HCT116 (cell line): ENCODE data around the gene RBFOX2. TPM values are rescaled to one million over a fixed set of nuclear protein-coding genes. Genes with fewer than 3 reads are reported as not detected.

Experiments
- ATAC-seq: fragments of 200-7000 bp; cut with Tn5 transposase; 2 replicates; pipeline ENCODE4 v1.9.1; 2020; ENCODE audit warnings: mild to moderate bottlenecking, moderate library complexity
- BruUV-seq: library from RNA; stranded (reverse); fragments of 400-500 nt; replicated peaks from 2 replicates; lab custom pipeline; 2021; lab: Mats Ljungman, UMichigan
- CTCF ChIA-PET: fragments of 300-600 bp; sonication (Branson Sonifier 250); formaldehyde crosslinking; loops from one replicate; lab custom pipeline; 2021; ENCODE audit warnings: antibody characterized with exemption; lab: Charles Lee
- POLR2A ChIA-PET: fragments of 300-600, 350-600 bp; sonication (Branson Sonifier 250); formaldehyde crosslinking; loops from one replicate; lab custom pipeline; 2021; ENCODE audit warnings: antibody characterized with exemption; lab: Charles Lee
- RAD21 ChIA-PET, 2 experiments: fragments of 300-600 bp; sonication (Branson Sonifier 250); formaldehyde crosslinking; loops; one replicate each; lab custom pipeline; 2023; ENCODE audit warnings: low total read pairs in 2 of 2; ENCODE audit not compliant: uncharacterized antibody in 2 of 2, unreplicated experiment in 2 of 2, low non-redundant PET in 1 of 2; lab: Charles Lee
- DNase-seq: peaks from one replicate; pipeline ENCODE4 v3.0.0-alpha.2; 2010; ENCODE audit warnings: low read depth, low spot score
- H2AFZ ChIP-seq: fragments of 200-600 bp; shearing (Covaris generic), sonication (generic); 2 replicates; pipeline ENCODE4 v1.6.1; 2017; ENCODE audit warnings: low read depth, mixed run types, mixed read lengths, antibody characterized with exemption, low read length; ENCODE audit not compliant: poor library complexity, severe bottlenecking
- H3K27ac ChIP-seq: 2 replicates; pipeline ENCODE4 v1.5.1; 2012; ENCODE audit warnings: low read depth, low read length
- H3K27me3 ChIP-seq: fragments of 200-600 bp; sonication (generic); 2 replicates; pipeline ENCODE4 v1.6.1; 2016; ENCODE audit warnings: mixed run types, low read length, mixed read lengths; ENCODE audit not compliant: insufficient read depth
- H3K36me3 ChIP-seq, 2 experiments: fragments of 200-500 bp in 1 of 2; fragments of 200-600 bp in 1 of 2; sonication (Bioruptor generic) in 1 of 2; sonication (generic) in 1 of 2; 2 replicates each; pipeline versions ENCODE4 v1.5.1 to v1.6.1; 2014 to 2016; ENCODE audit warnings: low read length in 2 of 2, inconsistent platforms in 1 of 2, mixed read lengths in 1 of 2, mixed run types in 1 of 2; ENCODE audit not compliant: insufficient read depth in 2 of 2, control insufficient read depth in 1 of 2
- H3K4me1 ChIP-seq, 2 experiments: fragments of 200-600 bp in 1 of 2; sonication (generic) in 1 of 2; 2 replicates each; pipeline versions ENCODE4 v1.5.1 to v1.6.1; 2012 to 2017; ENCODE audit warnings: low read length in 2 of 2, inconsistent platforms in 1 of 2, mild to moderate bottlenecking in 1 of 2, mixed read lengths in 1 of 2, mixed run types in 1 of 2, moderate library complexity in 1 of 2; ENCODE audit not compliant: insufficient read depth in 2 of 2, control insufficient read depth in 1 of 2
- H3K4me2 ChIP-seq: fragments of 200-600 bp; sonication (generic); 2 replicates; pipeline ENCODE4 v1.6.1; 2017; ENCODE audit warnings: mixed run types, low read length, mixed read lengths
- H3K4me3 ChIP-seq, 2 experiments: fragments of 200-600 bp in 1 of 2; sonication (generic) in 1 of 2; replicated peaks in 1 of 2; 2 replicates each; pipeline ENCODE4 v1.5.1; 2011 to 2016; ENCODE audit warnings: low read length in 2 of 2, control low read depth in 1 of 2, low read depth in 1 of 2, mild to moderate bottlenecking in 1 of 2, mixed read lengths in 1 of 2, mixed run types in 1 of 2
- H3K79me2 ChIP-seq: fragments of 200-600 bp; sonication (generic); 2 replicates; pipeline ENCODE4 v1.6.1; 2017; ENCODE audit warnings: mild to moderate bottlenecking, mixed run types, low read length, moderate library complexity, mixed read lengths; ENCODE audit not compliant: insufficient read depth
- H3K9ac ChIP-seq: fragments of 200-600 bp; sonication (generic); 2 replicates; pipeline ENCODE4 v1.6.1; 2016; ENCODE audit warnings: low read length, mixed read lengths
- H3K9me2 ChIP-seq: fragments of 200-600 bp; sonication (generic), shearing (Covaris generic); 2 replicates; pipeline ENCODE4 v1.6.1; 2017; ENCODE audit warnings: mixed run types, mild to moderate bottlenecking, moderate library complexity; ENCODE audit not compliant: insufficient read depth
- H3K9me3 ChIP-seq, 2 experiments: fragments of 200-500 bp in 1 of 2; fragments of 200-600 bp in 1 of 2; sonication (Bioruptor generic) in 1 of 2; sonication (generic) in 1 of 2; 2 replicates each; pipeline ENCODE4 v1.6.1; 2014 to 2017; ENCODE audit warnings: low read length in 2 of 2, mixed read lengths in 2 of 2, inconsistent platforms in 1 of 2, low read depth in 1 of 2, mild to moderate bottlenecking in 1 of 2, mixed run types in 1 of 2, moderate library complexity in 1 of 2; ENCODE audit not compliant: control insufficient read depth in 1 of 2, insufficient read depth in 1 of 2
- H4K20me1 ChIP-seq: fragments of 200-600 bp; sonication (generic), shearing (Covaris generic); 2 replicates; pipeline ENCODE4 v1.6.1; 2017; ENCODE audit warnings: mixed run types, mild to moderate bottlenecking, moderate library complexity; ENCODE audit not compliant: insufficient read depth
- ATF3 ChIP-seq: IDR thresholded peaks from 2 replicates; pipeline ENCODE4 v1.6.1; 2012
- CEBPB ChIP-seq: IDR thresholded peaks from 2 replicates; pipeline ENCODE4 v1.6.1; 2012; ENCODE audit warnings: low read depth
- CTCF ChIP-seq, 3 experiments: fragments of 200-600 bp in 1 of 3; sonication (generic) in 1 of 3; IDR thresholded peaks in 2 of 3; conservative IDR thresholded peaks in 1 of 3; 2 replicates each; pipeline ENCODE4 v1.5.1; 2012 to 2017; ENCODE audit warnings: low read depth in 2 of 3, low read length in 2 of 3, antibody characterized with exemption in 1 of 3, borderline replicate concordance in 1 of 3, control low read depth in 1 of 3, mild to moderate bottlenecking in 1 of 3, mixed read lengths in 1 of 3, mixed run types in 1 of 3, moderate library complexity in 1 of 3; ENCODE audit not compliant: insufficient read depth in 1 of 3
- EGR1 ChIP-seq: IDR thresholded peaks from 2 replicates; pipeline ENCODE4 v1.6.1; 2012; ENCODE audit warnings: low read depth
- EZH2phosphoT487 ChIP-seq: fragments of 200-600 bp; IDR thresholded peaks from 2 replicates; pipeline ENCODE4 v1.6.1; 2018; ENCODE audit warnings: antibody characterized with exemption, borderline replicate concordance
- POLR2A ChIP-seq: IDR thresholded peaks from 2 replicates; pipeline ENCODE4 v1.7.0; 2011; ENCODE audit warnings: borderline replicate concordance; ENCODE audit not compliant: insufficient read depth, insufficient read length; ENCODE audit errors: extremely low read depth
- POLR2AphosphoS5 ChIP-seq: IDR thresholded peaks from 2 replicates; pipeline ENCODE4 v1.6.1; 2011; ENCODE audit warnings: mild to moderate bottlenecking, low read depth, low read length, moderate library complexity
- RAD21 ChIP-seq: IDR thresholded peaks from 2 replicates; pipeline ENCODE4 v1.6.1; 2012; ENCODE audit warnings: low read depth, mild to moderate bottlenecking
- REST ChIP-seq: IDR thresholded peaks from 2 replicates; pipeline ENCODE4 v1.6.1; 2012; ENCODE audit warnings: low read depth
- SRF ChIP-seq: IDR thresholded peaks from 2 replicates; pipeline ENCODE4 v1.6.1; 2012; ENCODE audit warnings: low read depth
- TCF7L2 ChIP-seq: IDR thresholded peaks from 2 replicates; pipeline ENCODE4 v1.7.0; 2011; ENCODE audit warnings: borderline replicate concordance, inconsistent platforms; ENCODE audit not compliant: insufficient read depth, insufficient read length; ENCODE audit errors: extremely low read depth
- ZNF274 ChIP-seq: fragments of 200-500 bp; sonication (Bioruptor generic); IDR thresholded peaks from 2 replicates; pipeline ENCODE4 v1.6.1; 2014; ENCODE audit warnings: mild to moderate bottlenecking, low read depth, low read length, inconsistent platforms
- intact Hi-C: fragments of 100-400 bp; cut with micrococcal nuclease; formaldehyde crosslinking; loops from 2 replicates; pipeline ENCODE4 v1.10.0; 2022
- total RNA-seq: library from RNA; stranded (reverse); gene quantifications from one replicate; pipeline ENCODE4 v1.2.1, GENCODE V29; 2021; ENCODE audit not compliant: unreplicated experiment

Gene RBFOX2
- total RNA-seq, 1 experiment from 2014 or later: 83.9 TPM

- TF ChIP-seq ATF3: no peak
- TF ChIP-seq ZNF274: no peak
- no peak for TF ChIP-seq CTCF (IDR thresholded peaks at IDR 0.05 in 2 of 3, conservative IDR thresholded peaks at IDR 0.05 in 1 of 3; ENCODE audit: borderline replicate concordance in 1 of 3, insufficient read depth in 1 of 3, low read depth in 2 of 3, low read length in 2 of 3)
- TF ChIP-seq RAD21: no peak
- no peak for TF ChIP-seq TCF7L2
- no peak for TF ChIP-seq SRF
- no peak for TF ChIP-seq CEBPB
- no peak for TF ChIP-seq EGR1
- TF ChIP-seq POLR2A: no peak
- TF ChIP-seq POLR2AphosphoS5: no peak
- TF ChIP-seq REST: no peak
- no peak for TF ChIP-seq EZH2phosphoT487
- no peak for DNase-seq
- RAD21 ChIA-PET: no interaction called here
- Histone ChIP-seq H3K4me1 (peaks cover 12 to 26% of the 10 kb centered on the region in 2 experiments; a peak in 3 of 4 replicates), H3K79me2 (peaks cover 87% of the 10 kb centered on the region), H3K4me3 (no peak overlapping the region), H3K27ac (no peak overlapping the region), H3K27me3 (no peaks in the 10 kb centered on the region), H2AFZ (no peak overlapping the region), H3K4me2 (no peak overlapping the region), H3K9me2 (no peaks in the 10 kb centered on the region), H3K9ac (no peak overlapping the region), H4K20me1 (peaks cover 4% of the 10 kb centered on the region; the same call in 1 of the 2 replicates), H3K9me3 (no peaks in the 10 kb centered on the region), H3K36me3 (no peaks in the 10 kb centered on the region)
- intact Hi-C loops: no loop called here
- CTCF ChIA-PET: interaction anchor here (0.6 kb wide), 1 partner anchor 107 kb away, joined by 3 read pairs; no protein-coding TSS in a partner anchor
- POLR2A ChIA-PET: no interaction called here
- BruUV-seq: no TSS peak
- no peak for ATAC-seq
Observed at GRCh38 chr22:36003972-36004674, 24.5 kb downstream of the RBFOX2 start.
